ENCODE data around the gene CSNK1D. TPM values are rescaled to one million over a fixed set of nuclear protein-coding genes. Genes with fewer than 3 reads are reported as not detected.

Gene CSNK1D
- total RNA-seq, 1 donor from 2014 or later: 118 TPM

DNA sequence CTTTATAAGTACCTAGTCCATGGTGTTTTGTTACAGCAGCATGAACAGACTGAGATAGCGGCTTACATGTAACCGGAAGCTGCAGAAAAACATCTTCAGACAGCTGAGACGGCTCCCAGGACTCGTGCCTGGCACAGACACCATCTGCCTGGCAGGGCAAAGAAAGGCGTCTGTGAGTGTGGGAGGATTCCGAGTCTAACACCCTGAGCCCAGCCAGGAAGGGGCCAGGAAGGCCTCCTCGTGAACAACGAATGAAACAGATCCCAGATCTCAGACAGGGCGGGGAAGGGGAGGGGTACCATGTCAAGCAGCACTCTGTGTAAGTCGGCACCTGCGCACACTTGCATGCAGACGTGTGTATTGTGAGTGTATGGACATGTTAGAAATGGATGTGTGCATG, 4.4 kb upstream of the CSNK1D start:
- TF ChIP-seq, protein P1, sequence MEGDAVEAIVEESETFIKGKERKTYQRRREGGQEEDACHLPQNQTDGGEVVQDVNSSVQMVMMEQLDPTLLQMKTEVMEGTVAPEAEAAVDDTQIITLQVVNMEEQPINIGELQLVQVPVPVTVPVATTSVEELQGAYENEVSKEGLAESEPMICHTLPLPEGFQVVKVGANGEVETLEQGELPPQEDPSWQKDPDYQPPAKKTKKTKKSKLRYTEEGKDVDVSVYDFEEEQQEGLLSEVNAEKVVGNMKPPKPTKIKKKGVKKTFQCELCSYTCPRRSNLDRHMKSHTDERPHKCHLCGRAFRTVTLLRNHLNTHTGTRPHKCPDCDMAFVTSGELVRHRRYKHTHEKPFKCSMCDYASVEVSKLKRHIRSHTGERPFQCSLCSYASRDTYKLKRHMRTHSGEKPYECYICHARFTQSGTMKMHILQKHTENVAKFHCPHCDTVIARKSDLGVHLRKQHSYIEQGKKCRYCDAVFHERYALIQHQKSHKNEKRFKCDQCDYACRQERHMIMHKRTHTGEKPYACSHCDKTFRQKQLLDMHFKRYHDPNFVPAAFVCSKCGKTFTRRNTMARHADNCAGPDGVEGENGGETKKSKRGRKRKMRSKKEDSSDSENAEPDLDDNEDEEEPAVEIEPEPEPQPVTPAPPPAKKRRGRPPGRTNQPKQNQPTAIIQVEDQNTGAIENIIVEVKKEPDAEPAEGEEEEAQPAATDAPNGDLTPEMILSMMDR (IDR thresholded peaks at IDR 0.05): no peak
- Mint-ChIP-seq H3K9me3 (ENCODE audit: unreplicated experiment) (no peaks in the 10 kb centered on the region), H3K36me3 (ENCODE audit: unreplicated experiment) (no peaks in the 10 kb centered on the region), H3K27me3 (ENCODE audit: unreplicated experiment) (no peaks in the 10 kb centered on the region), H3K27ac (ENCODE audit: unreplicated experiment) (no peak overlapping the region), H3K4me1 (ENCODE audit: unreplicated experiment) (peaks cover 7% of the 10 kb centered on the region), H3K4me3 (ENCODE audit: unreplicated experiment) (no peak overlapping the region)
- no peak for DNase-seq (ENCODE audit: extremely low spot score, unreplicated experiment)

DNA sequence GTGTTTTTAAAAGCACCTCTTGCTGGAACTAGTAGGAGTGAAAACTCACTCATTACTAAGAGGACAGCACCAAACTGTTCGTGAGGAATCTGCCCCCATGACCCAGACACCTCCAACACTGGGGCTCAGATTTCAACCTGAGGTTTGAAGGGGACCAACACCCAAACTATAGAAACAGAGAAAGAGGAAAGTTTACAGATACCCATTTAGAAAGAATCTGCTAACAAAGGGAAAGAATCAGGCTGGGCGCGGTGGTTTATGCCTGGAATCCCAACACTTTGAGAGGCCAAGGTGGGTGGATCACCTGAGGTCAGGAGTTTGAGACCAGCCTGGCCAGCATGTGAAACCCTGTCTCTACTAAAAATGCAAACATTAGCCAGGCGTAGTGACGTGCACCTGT, 3.4 kb upstream of the CSNK1D start:
- Mint-ChIP-seq H3K4me1 (ENCODE audit: unreplicated experiment) (peaks cover 9% of the 10 kb centered on the region), H3K36me3 (ENCODE audit: unreplicated experiment) (peaks cover 6% of the 10 kb centered on the region), H3K27ac (ENCODE audit: unreplicated experiment) (no peak overlapping the region), H3K4me3 (ENCODE audit: unreplicated experiment) (no peak overlapping the region), H3K9me3 (ENCODE audit: unreplicated experiment) (no peaks in the 10 kb centered on the region), H3K27me3 (ENCODE audit: unreplicated experiment) (no peaks in the 10 kb centered on the region)
- TF ChIP-seq, protein P1 (IDR thresholded peaks at IDR 0.05): no peak
- no peak for DNase-seq (ENCODE audit: extremely low spot score, unreplicated experiment)

DNA sequence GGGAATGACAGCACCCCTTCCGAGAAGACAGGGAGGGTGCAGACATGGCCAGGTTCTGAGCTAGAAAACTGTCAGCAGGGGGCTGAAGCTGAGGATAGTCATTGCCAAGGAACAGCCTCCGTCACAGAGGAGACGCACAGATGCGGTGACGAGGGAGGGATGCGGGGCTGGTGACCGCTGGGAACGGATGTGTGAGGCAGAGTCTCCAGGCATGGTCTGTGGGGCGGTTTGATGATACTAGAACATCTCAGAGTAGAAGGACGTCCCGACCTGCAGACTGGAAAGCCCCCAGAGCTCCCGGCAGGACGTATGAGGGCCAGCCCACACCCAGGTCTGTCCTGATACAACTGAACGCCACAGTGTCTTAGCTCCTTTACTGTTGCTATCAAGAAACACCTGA, 1.8 kb upstream of the CSNK1D start:
- TF ChIP-seq, protein P1 (IDR thresholded peaks at IDR 0.05): no peak
- no peaks in the 10 kb centered on the region for H3K27me3 Mint-ChIP-seq (ENCODE audit: unreplicated experiment)
- H3K27ac Mint-ChIP-seq (ENCODE audit: unreplicated experiment): no peak overlapping the region
- H3K4me1 Mint-ChIP-seq (ENCODE audit: unreplicated experiment): peaks cover 25% of the 10 kb centered on the region
- DNase-seq (ENCODE audit: extremely low spot score, unreplicated experiment): no peak
- no peaks in the 10 kb centered on the region for H3K9me3 Mint-ChIP-seq (ENCODE audit: unreplicated experiment)
- peaks cover 12% of the 10 kb centered on the region for H3K36me3 Mint-ChIP-seq (ENCODE audit: unreplicated experiment)
- no peak overlapping the region for H3K4me3 Mint-ChIP-seq (ENCODE audit: unreplicated experiment)

DNA sequence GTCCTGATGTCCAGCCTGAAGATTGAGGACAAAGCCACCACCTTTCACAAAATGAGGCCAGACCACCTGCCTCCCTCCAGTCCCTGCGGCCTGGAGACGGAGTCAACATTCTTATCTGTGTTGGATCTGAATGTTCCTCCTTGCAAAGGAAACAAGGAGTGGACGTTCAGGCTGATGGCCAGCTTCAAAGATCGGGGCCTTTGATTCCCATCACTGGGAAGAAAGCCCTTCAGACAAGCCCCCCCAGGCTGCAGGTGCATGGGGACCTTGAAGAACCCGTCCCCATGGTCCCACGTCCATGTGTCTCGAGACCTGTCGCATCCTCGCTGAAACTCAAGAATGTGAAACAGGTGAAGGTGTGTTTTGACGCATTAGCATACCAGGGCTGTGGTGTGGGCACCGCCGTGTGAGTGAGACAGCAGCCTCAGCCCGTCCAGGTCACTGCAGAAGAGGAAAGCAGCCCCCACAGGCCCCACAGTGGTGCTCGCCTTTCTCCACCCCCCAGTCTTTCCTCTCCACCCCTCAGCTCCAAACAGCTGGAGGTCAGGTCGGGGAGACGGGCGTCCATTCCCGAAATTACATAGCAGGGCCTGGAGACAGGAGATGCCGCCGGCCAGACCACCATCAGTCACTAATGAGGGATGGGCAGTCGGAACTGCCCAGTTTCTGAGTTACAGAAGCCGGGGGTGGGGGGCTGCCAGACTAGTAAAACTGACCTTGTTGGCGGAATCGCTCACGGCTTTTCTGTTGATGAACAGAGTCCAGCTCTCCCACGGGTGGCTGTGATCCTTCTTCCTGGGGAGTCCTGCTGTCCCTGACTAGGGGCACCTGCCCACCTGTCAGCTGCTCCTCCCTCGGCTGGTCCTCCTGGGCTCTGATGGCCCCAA, 877 bp upstream of the CSNK1D start:
- Mint-ChIP-seq H3K4me3 (ENCODE audit: unreplicated experiment) (peak overlapping the region; percentile 88), H3K9me3 (ENCODE audit: unreplicated experiment) (no peaks in the 10 kb centered on the region), H3K27me3 (ENCODE audit: unreplicated experiment) (no peaks in the 10 kb centered on the region), H3K36me3 (ENCODE audit: unreplicated experiment) (peaks cover 17% of the 10 kb centered on the region), H3K27ac (ENCODE audit: unreplicated experiment) (no peak overlapping the region), H3K4me1 (ENCODE audit: unreplicated experiment) (peaks cover 35% of the 10 kb centered on the region)
- TF ChIP-seq, protein P1 (IDR thresholded peaks at IDR 0.05): no peak
- DNase-seq (ENCODE audit: extremely low spot score, unreplicated experiment): no peak

GRCh38 chr17:82272495-82273326, 789 bp downstream of the CSNK1D start:
- H3K4me1 Mint-ChIP-seq (ENCODE audit: unreplicated experiment): peaks cover 51% of the 10 kb centered on the region

More at GRCh38 chr17:82272495-82273326, 789 bp downstream of the CSNK1D start:
- DNase-seq (ENCODE audit: extremely low spot score, unreplicated experiment): no peak
- Mint-ChIP-seq H3K9me3 (ENCODE audit: unreplicated experiment) (no peaks in the 10 kb centered on the region), H3K27me3 (ENCODE audit: unreplicated experiment) (no peaks in the 10 kb centered on the region), H3K27ac (ENCODE audit: unreplicated experiment) (peak overlapping the region; percentile 99), H3K36me3 (ENCODE audit: unreplicated experiment) (peaks cover 17% of the 10 kb centered on the region), H3K4me3 (ENCODE audit: unreplicated experiment) (peak overlapping the region; percentile 91)
- TF ChIP-seq, protein P1 (IDR thresholded peaks at IDR 0.05): no peak
